Stimulated activated CD4-positive, alpha-beta T cell treated with anti-CD3 and anti-CD28 coated beads, Interleukin-2, amount 100 ng/mL, for 24 hours (primary cell): Measurements from ENCODE around the gene GPHA2.

Experiments
- DNase-seq, 2 donors: peaks; one replicate each; pipeline ENCODE4 v3.0.0-alpha.2; 2020

Gene GPHA2

GRCh38 chr11:64888729-64889511, 46.8 kb downstream of the GPHA2 start:
- DNase-seq: no peak

- DNase-seq: no peak
Measured at GRCh38 chr11:64888406-64888728, 47.3 kb downstream of the GPHA2 start.

- peak; percentile 89 to 90 for DNase-seq
Measured at GRCh38 chr11:64887757-64888405, 47.8 kb downstream of the GPHA2 start.

GRCh38 chr11:64887234-64887756, 48.4 kb downstream of the GPHA2 start:
- DNase-seq: no peak

- DNase-seq: peak in 1 of 2 donors; percentile 46
Measured at GRCh38 chr11:64885367-64886286, 50.1 kb downstream of the GPHA2 start.
